Lung (tissue), 12 donors: ENCODE results near the gene PLCL1. TPM values are rescaled to one million over a fixed set of nuclear protein-coding genes. Genes with fewer than 3 reads are reported as not detected.

Source experiments
- ATAC-seq: fragments of 200-7000 bp; cut with Tn5 transposase; one replicate; pipeline ENCODE4 v1.9.1; 2020; ENCODE audit warnings: moderate number of reproducible peaks; ENCODE audit not compliant: insufficient read depth, low FRiP score
- DNase-seq, 3 donors: peaks; one replicate each; pipeline ENCODE4 v3.0.0-alpha.2; 2013 to 2017
- H3K27ac ChIP-seq, 2 donors: one replicate each; pipeline ENCODE4 v1.5.1; 2013; ENCODE audit warnings: mild to moderate bottlenecking in 2 of 2, moderate library complexity in 2 of 2, control low read depth in 1 of 2, inconsistent platforms in 1 of 2, low read depth in 1 of 2, low read length in 1 of 2
- H3K27me3 ChIP-seq, 3 donors: one replicate each; pipeline ENCODE4 v1.5.1; 2013; ENCODE audit warnings: low read length in 2 of 3; ENCODE audit not compliant: control insufficient read depth in 3 of 3, insufficient read depth in 3 of 3
- H3K36me3 ChIP-seq, 4 donors: one replicate each; pipeline ENCODE4 v1.5.1; 2013; ENCODE audit warnings: low read length in 4 of 4, mild to moderate bottlenecking in 1 of 4, moderate library complexity in 1 of 4; ENCODE audit not compliant: control insufficient read depth in 4 of 4, insufficient read depth in 4 of 4
- H3K4me1 ChIP-seq, 5 donors: one replicate each; pipeline ENCODE4 v1.5.1; 2013; ENCODE audit warnings: low read length in 5 of 5, mild to moderate bottlenecking in 2 of 5, moderate library complexity in 1 of 5; ENCODE audit not compliant: control insufficient read depth in 5 of 5, insufficient read depth in 5 of 5
- H3K4me3 ChIP-seq: one replicate; pipeline ENCODE4 v1.5.1; 2013; ENCODE audit warnings: mild to moderate bottlenecking, control low read depth, moderate library complexity
- H3K9ac ChIP-seq, 2 donors: one replicate each; pipeline ENCODE4 v1.5.1; 2013; ENCODE audit warnings: low read length in 2 of 2, control low read depth in 1 of 2; ENCODE audit not compliant: insufficient read depth in 1 of 2
- H3K9me3 ChIP-seq, 4 donors: one replicate each; pipeline ENCODE4 v1.5.1; 2013; ENCODE audit warnings: low read length in 3 of 4, mild to moderate bottlenecking in 1 of 4, moderate library complexity in 1 of 4; ENCODE audit not compliant: control insufficient read depth in 4 of 4, insufficient read depth in 3 of 4
- WGBS, 2 donors: extraction: QIAGEN DNeasy Blood & Tissue Kit; methylation state at CpG; one replicate each; pipeline ENCODE4 v1.1.7; 2013; 5-methylcytosine and 5-hydroxymethylcytosine counted together
- polyA plus RNA-seq, 2 donors: library from polyadenylated mRNA; stranded (reverse); fragments of 200-250 nt; gene quantifications; one replicate each; pipeline ENCODE4 v1.2.1, GENCODE V29; 2013
- total RNA-seq, 2 donors: library from RNA; depleted of rRNA in 1 of 2; stranded (reverse); fragments of >200 nt in 1 of 2; gene quantifications; one replicate each; pipeline ENCODE4 v1.2.1, GENCODE V29; 2014 to 2021
- TF ChIP-seq, protein P1 (sequence below): IDR thresholded peaks from 2 replicates; pipeline ENCODE4 v1.5.1; 2012; ENCODE audit warnings: mild to moderate bottlenecking; ENCODE audit errors: control extremely low read depth, extremely low read depth
- donor health status: control.
- donor health status: control.
- donor health status: Bipolar disorder and iron deficiency.
- donor health status: healthy.
- donor health status: DM: yes; HTN: yes; CAD: no.

PLCL1 gene
- total and polyA plus RNA-seq, 4 donors = 1.1 to 13.0 (median 2.9) TPM

- Histone ChIP-seq H3K9ac (no peak overlapping the region), H3K27ac (no peak overlapping the region), H3K36me3 (no peaks in the 10 kb centered on the region), H3K4me3 (no peak overlapping the region), H3K27me3 (no peaks in the 10 kb centered on the region), H3K4me1 (peaks cover 0 to 37% (median 13%) of the 10 kb centered on the region in 5 donors), H3K9me3 (no peaks in the 10 kb centered on the region)
- DNase-seq (peak in 2 of 3 donors; percentile 63 to 75), ATAC-seq (peak; percentile 53)
- TF ChIP-seq, protein P1, sequence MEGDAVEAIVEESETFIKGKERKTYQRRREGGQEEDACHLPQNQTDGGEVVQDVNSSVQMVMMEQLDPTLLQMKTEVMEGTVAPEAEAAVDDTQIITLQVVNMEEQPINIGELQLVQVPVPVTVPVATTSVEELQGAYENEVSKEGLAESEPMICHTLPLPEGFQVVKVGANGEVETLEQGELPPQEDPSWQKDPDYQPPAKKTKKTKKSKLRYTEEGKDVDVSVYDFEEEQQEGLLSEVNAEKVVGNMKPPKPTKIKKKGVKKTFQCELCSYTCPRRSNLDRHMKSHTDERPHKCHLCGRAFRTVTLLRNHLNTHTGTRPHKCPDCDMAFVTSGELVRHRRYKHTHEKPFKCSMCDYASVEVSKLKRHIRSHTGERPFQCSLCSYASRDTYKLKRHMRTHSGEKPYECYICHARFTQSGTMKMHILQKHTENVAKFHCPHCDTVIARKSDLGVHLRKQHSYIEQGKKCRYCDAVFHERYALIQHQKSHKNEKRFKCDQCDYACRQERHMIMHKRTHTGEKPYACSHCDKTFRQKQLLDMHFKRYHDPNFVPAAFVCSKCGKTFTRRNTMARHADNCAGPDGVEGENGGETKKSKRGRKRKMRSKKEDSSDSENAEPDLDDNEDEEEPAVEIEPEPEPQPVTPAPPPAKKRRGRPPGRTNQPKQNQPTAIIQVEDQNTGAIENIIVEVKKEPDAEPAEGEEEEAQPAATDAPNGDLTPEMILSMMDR = no peak
- WGBS, 2 donors = 68 to 77% methylated on average over 3 of the region's 3 CpGs
Measured at GRCh38 chr2:197915548-197916265, 111.3 kb downstream of the PLCL1 start.

DNA sequence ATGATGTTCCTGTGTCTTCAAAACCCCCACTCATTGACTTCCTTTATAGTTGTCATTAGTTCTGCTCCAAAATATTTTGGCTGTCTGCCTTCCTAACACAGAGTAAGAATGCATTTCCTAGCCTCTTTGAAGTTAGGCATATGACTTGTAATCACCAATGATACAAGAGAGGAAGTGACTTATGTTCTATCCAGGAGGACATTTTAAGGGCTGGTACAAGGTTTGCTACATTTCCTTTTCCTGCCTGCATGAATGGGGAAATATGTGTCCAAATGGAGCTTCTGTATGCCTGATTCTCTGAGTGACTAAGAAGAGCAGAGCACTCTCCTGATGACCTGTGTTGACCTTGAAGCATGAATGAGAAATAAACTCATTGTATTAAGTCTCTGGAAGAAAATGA, 115.1 kb downstream of the PLCL1 start:
- H3K36me3 ChIP-seq = no peaks in the 10 kb centered on the region
- H3K27me3 ChIP-seq = no peaks in the 10 kb centered on the region
- no peaks in the 10 kb centered on the region for H3K9me3 ChIP-seq
- no peak overlapping the region for H3K27ac ChIP-seq
- DNase-seq (no peak), ATAC-seq (no peak)
- H3K4me3 ChIP-seq = no peak overlapping the region
- peaks cover 0 to 34% (median 9%) of the 10 kb centered on the region in 5 donors for H3K4me1 ChIP-seq
- H3K9ac ChIP-seq = no peak overlapping the region
- TF ChIP-seq, protein P1 = no peak

- Histone ChIP-seq H3K27me3 (no peaks in the 10 kb centered on the region), H3K27ac (no peak overlapping the region), H3K4me3 (no peak overlapping the region), H3K36me3 (no peaks in the 10 kb centered on the region), H3K9me3 (no peaks in the 10 kb centered on the region), H3K4me1 (peaks cover 0 to 29% (median 6%) of the 10 kb centered on the region in 5 donors), H3K9ac (no peak overlapping the region)
- WGBS, 2 donors = 89 to 96% methylated on average over 1 of the region's 1 CpG
- DNase-seq = no peak
- no peak for ATAC-seq
- TF ChIP-seq, protein P1 = no peak
Measured at GRCh38 chr2:197920088-197920487, 115.7 kb downstream of the PLCL1 start.
